Mesendoderm (in vitro differentiated cells): ENCODE data around the gene TRIM69.
A peak's percentile ranks its signal among the peaks of the same experiment; 100 is the strongest.

ENCODE experiments used
- DNase-seq: peaks from one replicate; pipeline ENCODE4 v3.0.0; 2013
- H2AK5ac ChIP-seq: 2 replicates; pipeline ENCODE4 v1.6.1; 2013; ENCODE audit warnings: low read length, inconsistent platforms
- H2BK120ac ChIP-seq: 2 replicates; pipeline ENCODE4 v1.6.1; 2013; ENCODE audit warnings: low read depth, mild to moderate bottlenecking, low read length, moderate library complexity, mixed read lengths
- H2BK15ac ChIP-seq: replicated peaks from 2 replicates; pipeline ENCODE4 v1.6.1; 2013; ENCODE audit warnings: low read depth, mild to moderate bottlenecking, moderate library complexity
- H2BK5ac ChIP-seq: 2 replicates; pipeline ENCODE4 v1.6.1; 2013; ENCODE audit warnings: low read length, inconsistent platforms
- H3K18ac ChIP-seq: 2 replicates; pipeline ENCODE4 v1.6.1; 2013; ENCODE audit warnings: mild to moderate bottlenecking, low read length, mixed read lengths
- H3K23ac ChIP-seq: one replicate; pipeline ENCODE4 v1.6.1; 2013; ENCODE audit warnings: low read length
- H3K27ac ChIP-seq: 2 replicates; pipeline ENCODE4 v1.5.1; 2013; ENCODE audit warnings: low read depth, mild to moderate bottlenecking, inconsistent platforms, low read length, moderate library complexity
- H3K27me3 ChIP-seq: 2 replicates; pipeline ENCODE4 v1.6.1; 2013; ENCODE audit warnings: low read length, control low read depth, mild to moderate bottlenecking, inconsistent platforms; ENCODE audit not compliant: insufficient read depth, poor library complexity
- H3K36me3 ChIP-seq: 2 replicates; pipeline ENCODE4 v1.6.1; 2013; ENCODE audit warnings: low read length, inconsistent platforms; ENCODE audit not compliant: control insufficient read depth, insufficient read depth
- H3K4ac ChIP-seq: one replicate; pipeline ENCODE4 v1.6.1; 2013; ENCODE audit warnings: low read depth, mild to moderate bottlenecking, low read length, moderate library complexity
- H3K4me1 ChIP-seq: 2 replicates; pipeline ENCODE4 v1.6.1; 2013; ENCODE audit warnings: low read depth, low read length, inconsistent platforms; ENCODE audit not compliant: control insufficient read depth
- H3K4me2 ChIP-seq: 2 replicates; pipeline ENCODE4 v1.6.1; 2013; ENCODE audit warnings: low read length
- H3K4me3 ChIP-seq: 2 replicates; pipeline ENCODE4 v1.5.1; 2013; ENCODE audit warnings: mild to moderate bottlenecking, low read length
- H3K56ac ChIP-seq: one replicate; pipeline ENCODE4 v1.6.1; 2013; ENCODE audit warnings: low read length
- H3K79me1 ChIP-seq: 2 replicates; pipeline ENCODE4 v1.6.1; 2013; ENCODE audit warnings: low read length, inconsistent platforms
- H3K79me2 ChIP-seq: 2 replicates; pipeline ENCODE4 v1.6.1; 2013; ENCODE audit warnings: mild to moderate bottlenecking, low read length; ENCODE audit not compliant: control insufficient read depth, insufficient read depth
- H3K9ac ChIP-seq: 2 replicates; pipeline ENCODE4 v1.6.1; 2013; ENCODE audit warnings: low read length, inconsistent platforms
- H4K5ac ChIP-seq: one replicate; pipeline ENCODE4 v1.6.1; 2013; ENCODE audit warnings: low read length
- H4K8ac ChIP-seq: one replicate; pipeline ENCODE4 v1.6.1; 2013; ENCODE audit warnings: low read depth, mild to moderate bottlenecking, control low read depth, low read length, moderate library complexity
- WGBS: extraction: QIAGEN DNeasy Blood & Tissue Kit; methylation state at CpG from one replicate; pipeline ENCODE4 v1.1.7; 2013; ENCODE audit warnings: low lambda C conversion rate, missing lambda C conversion rate; ENCODE audit not compliant: insufficient coverage; ENCODE audit errors: extremely low coverage; 5-methylcytosine and 5-hydroxymethylcytosine counted together

TRIM69 gene

DNA sequence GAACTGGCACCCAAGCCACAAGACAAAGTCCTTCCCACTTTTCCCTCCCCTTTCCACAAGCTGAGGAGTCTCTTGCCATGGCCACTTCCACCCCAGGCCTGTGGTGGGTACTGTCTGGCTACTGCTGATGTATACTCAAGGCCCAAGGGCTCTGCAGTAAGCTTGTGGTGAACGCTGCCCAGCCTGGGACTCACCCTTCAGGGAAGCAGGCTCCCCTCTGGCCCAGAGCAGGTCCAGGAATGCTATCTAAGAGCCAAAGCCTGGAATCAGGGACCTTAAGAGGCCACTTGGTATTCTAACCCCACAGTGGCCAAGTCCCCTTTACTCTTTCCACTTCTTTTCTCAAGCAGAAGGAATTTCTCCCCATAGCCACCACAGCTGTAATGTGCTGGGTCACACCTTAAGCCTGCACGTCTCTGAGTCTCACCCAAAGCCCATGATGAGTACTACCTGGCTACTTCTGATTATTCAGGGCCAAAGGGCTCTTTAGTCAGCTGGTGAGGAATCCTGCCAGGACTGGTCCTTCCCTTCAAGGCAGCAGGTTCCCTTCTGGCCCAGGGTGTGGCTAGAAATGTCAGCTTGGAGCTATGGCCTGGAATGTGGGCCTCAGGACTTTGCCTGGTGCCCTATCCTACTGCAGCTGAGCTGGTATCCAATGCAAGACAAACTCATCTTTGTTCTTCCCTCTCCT lies 29.2 kb upstream of the TRIM69 start:
- Histone ChIP-seq H3K79me2 (no peaks in the 10 kb centered on the region), H2AK5ac (no peak overlapping the region), H3K18ac (no peak overlapping the region), H2BK5ac (no peak overlapping the region), H3K9ac (no peak overlapping the region), H3K27me3 (no peaks in the 10 kb centered on the region), H3K4me3 (no peak overlapping the region), H2BK120ac (no peak overlapping the region), H3K36me3 (no peaks in the 10 kb centered on the region), H3K4me1 (no peaks in the 10 kb centered on the region), H3K23ac (no peak overlapping the region), H3K56ac (no peak overlapping the region), H3K27ac (no peak overlapping the region), H3K4me2 (no peak overlapping the region), H4K5ac (no peak overlapping the region), H3K4ac (no peak overlapping the region), H2BK15ac (no peak overlapping the region), H4K8ac (no peak overlapping the region), H3K79me1 (no peaks in the 10 kb centered on the region)
- WGBS: no CpG with 5 or more reads among the region's 2 CpGs
- DNase-seq: no peak

DNA sequence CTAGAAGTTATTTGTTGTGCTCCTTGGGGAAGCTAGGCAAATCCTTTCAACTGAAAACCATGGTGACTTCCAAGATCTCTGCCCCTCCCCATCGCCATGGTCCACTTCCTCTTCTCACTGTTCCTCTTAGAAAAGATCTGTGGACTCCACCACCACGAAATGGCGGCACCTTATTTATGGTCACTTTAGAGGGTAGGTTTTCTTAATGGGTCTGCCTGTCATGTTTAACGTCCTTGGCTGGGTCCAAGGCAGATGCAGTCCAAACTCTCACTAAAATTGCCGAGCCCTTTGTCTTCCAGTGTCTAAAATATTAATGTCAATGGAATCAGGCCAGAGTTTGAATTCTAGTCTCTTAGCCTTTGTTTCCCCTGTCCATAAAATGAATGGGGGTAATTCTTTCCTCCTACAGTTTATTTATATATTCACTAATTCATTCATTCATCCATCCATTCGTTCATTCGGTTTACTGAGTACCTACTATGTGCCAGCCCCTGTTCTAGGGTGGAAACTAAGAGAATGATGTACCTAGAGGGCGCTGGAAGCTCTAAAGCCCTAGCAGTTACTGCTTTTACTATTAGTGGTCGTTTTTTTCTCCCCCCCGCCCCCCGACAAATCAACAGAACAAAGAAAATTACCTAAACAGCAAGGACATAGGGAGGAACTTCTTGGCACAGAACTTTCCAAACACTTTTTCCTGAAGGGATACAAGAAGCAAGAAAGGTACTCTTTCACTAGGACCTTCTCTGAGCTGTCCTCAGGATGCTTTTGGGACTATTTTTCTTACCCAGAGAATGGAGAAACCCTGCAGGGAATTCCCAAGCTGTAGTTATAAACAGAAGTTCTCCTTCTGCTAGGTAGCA lies 25.9 kb upstream of the TRIM69 start:
- Histone ChIP-seq H3K4me2 (peak overlapping the region; percentile 27), H2BK120ac (no peak overlapping the region), H3K56ac (peak overlapping the region; percentile 73), H2BK15ac (no peak overlapping the region), H4K5ac (no peak overlapping the region), H3K4me1 (peaks cover 2% of the 10 kb centered on the region), H3K18ac (no peak overlapping the region), H3K27me3 (no peaks in the 10 kb centered on the region), H3K79me1 (no peaks in the 10 kb centered on the region), H3K36me3 (no peaks in the 10 kb centered on the region), H3K4me3 (peak overlapping the region; percentile 12), H3K23ac (no peak overlapping the region), H2BK5ac (no peak overlapping the region), H4K8ac (no peak overlapping the region), H3K79me2 (peaks cover 4% of the 10 kb centered on the region), H3K9ac (peak overlapping the region; percentile 31), H3K27ac (peak overlapping the region; percentile 66), H2AK5ac (no peak overlapping the region), H3K4ac (no peak overlapping the region)
- DNase-seq: peak; percentile 63
- no CpG with 5 or more reads among the region's 11 CpGs for WGBS

DNA sequence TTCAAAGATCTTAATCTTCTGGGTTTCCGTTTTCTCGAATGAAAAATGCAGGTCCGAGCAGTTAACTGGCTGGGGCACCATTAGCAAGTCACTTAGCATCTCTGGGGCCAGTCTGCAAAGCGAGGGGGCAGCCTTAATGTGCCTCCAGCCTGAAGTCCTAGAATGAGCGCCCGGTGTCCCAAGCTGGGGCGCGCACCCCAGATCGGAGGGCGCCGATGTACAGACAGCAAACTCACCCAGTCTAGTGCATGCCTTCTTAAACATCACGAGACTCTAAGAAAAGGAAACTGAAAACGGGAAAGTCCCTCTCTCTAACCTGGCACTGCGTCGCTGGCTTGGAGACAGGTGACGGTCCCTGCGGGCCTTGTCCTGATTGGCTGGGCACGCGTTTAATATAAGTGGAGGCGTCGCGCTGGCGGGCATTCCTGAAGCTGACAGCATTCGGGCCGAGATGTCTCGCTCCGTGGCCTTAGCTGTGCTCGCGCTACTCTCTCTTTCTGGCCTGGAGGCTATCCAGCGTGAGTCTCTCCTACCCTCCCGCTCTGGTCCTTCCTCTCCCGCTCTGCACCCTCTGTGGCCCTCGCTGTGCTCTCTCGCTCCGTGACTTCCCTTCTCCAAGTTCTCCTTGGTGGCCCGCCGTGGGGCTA lies 25.1 kb upstream of the TRIM69 start, which contains the start of the genes B2M and PATL2:
TSS of gene B2M (plus strand) at position 422 of the 647 bp plus-strand sequence. CDS start at position 452, 30 bp downstream.
TSS of gene PATL2 (minus strand) at position 228 of the 647 bp plus-strand sequence. CDS start 34,833 bp downstream, outside the sequence.
- WGBS: no CpG with 5 or more reads among the region's 37 CpGs

DNA sequence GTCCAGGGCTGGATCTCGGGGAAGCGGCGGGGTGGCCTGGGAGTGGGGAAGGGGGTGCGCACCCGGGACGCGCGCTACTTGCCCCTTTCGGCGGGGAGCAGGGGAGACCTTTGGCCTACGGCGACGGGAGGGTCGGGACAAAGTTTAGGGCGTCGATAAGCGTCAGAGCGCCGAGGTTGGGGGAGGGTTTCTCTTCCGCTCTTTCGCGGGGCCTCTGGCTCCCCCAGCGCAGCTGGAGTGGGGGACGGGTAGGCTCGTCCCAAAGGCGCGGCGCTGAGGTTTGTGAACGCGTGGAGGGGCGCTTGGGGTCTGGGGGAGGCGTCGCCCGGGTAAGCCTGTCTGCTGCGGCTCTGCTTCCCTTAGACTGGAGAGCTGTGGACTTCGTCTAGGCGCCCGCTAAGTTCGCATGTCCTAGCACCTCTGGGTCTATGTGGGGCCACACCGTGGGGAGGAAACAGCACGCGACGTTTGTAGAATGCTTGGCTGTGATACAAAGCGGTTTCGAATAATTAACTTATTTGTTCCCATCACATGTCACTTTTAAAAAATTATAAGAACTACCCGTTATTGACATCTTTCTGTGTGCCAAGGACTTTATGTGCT lies 24.5 kb upstream of the TRIM69 start:
- no peak overlapping the region for H4K5ac ChIP-seq
- peaks cover 2% of the 10 kb centered on the region for H3K4me1 ChIP-seq
- H4K8ac ChIP-seq: no peak overlapping the region
- no peak overlapping the region for H2BK120ac ChIP-seq
- H3K27ac ChIP-seq: no peak overlapping the region
- peak overlapping the region; percentile 94 for H3K56ac ChIP-seq
- DNase-seq: peak; percentile 47
- peak overlapping the region; percentile 62 for H2BK5ac ChIP-seq
- H3K4me3 ChIP-seq: peak overlapping the region; percentile 79
- peak overlapping the region; percentile 78 for H3K4me2 ChIP-seq
- no peaks in the 10 kb centered on the region for H3K27me3 ChIP-seq
- no peak overlapping the region for H3K23ac ChIP-seq
- H2AK5ac ChIP-seq: no peak overlapping the region
- H3K9ac ChIP-seq: peak overlapping the region; percentile 90
- WGBS: no CpG with 5 or more reads among the region's 46 CpGs
- H2BK15ac ChIP-seq: no peak overlapping the region
- peaks cover under 1% of the 10 kb centered on the region for H3K36me3 ChIP-seq
- peaks cover 4% of the 10 kb centered on the region for H3K79me2 ChIP-seq
- H3K18ac ChIP-seq: peak overlapping the region; percentile 82
- H3K4ac ChIP-seq: peak overlapping the region; percentile 22
- H3K79me1 ChIP-seq: no peaks in the 10 kb centered on the region

More for the DNA sequence above, 25.1 kb upstream of the TRIM69 start, which contains the start of the genes B2M and PATL2:
- Histone ChIP-seq H2BK120ac (no peak within 1 kb of the TSS), H3K79me1 (no peaks in the 10 kb centered on the region), H3K23ac (no peak within 1 kb of the TSS), H2BK5ac (peak within 1 kb of the TSS; percentile 62), H2AK5ac (no peak within 1 kb of the TSS), H4K8ac (no peak within 1 kb of the TSS), H3K27ac (peak within 1 kb of the TSS; percentile 66), H3K9ac (peak within 1 kb of the TSS; percentile 90), H3K4me3 (peak within 1 kb of the TSS; percentile 79), H3K18ac (peak within 1 kb of the TSS; percentile 82), H3K4me1 (peaks cover 2% of the 10 kb centered on the region), H3K27me3 (no peaks in the 10 kb centered on the region), H3K4ac (peak within 1 kb of the TSS; percentile 22), H3K4me2 (peak within 1 kb of the TSS; percentile 78), H4K5ac (no peak within 1 kb of the TSS), H3K79me2 (peaks cover 4% of the 10 kb centered on the region), H3K56ac (peak within 1 kb of the TSS; percentile 94), H3K36me3 (no peaks in the 10 kb centered on the region), H2BK15ac (no peak within 1 kb of the TSS)
- DNase-seq: peak; percentile 98

DNA sequence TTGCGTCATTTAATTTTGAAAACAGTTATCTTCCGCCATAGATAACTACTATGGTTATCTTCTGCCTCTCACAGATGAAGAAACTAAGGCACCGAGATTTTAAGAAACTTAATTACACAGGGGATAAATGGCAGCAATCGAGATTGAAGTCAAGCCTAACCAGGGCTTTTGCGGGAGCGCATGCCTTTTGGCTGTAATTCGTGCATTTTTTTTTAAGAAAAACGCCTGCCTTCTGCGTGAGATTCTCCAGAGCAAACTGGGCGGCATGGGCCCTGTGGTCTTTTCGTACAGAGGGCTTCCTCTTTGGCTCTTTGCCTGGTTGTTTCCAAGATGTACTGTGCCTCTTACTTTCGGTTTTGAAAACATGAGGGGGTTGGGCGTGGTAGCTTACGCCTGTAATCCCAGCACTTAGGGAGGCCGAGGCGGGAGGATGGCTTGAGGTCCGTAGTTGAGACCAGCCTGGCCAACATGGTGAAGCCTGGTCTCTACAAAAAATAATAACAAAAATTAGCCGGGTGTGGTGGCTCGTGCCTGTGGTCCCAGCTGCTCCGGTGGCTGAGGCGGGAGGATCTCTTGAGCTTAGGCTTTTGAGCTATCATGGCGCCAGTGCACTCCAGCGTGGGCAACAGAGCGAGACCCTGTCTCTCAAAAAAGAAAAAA lies 23.9 kb upstream of the TRIM69 start:
- no peak overlapping the region for H3K27ac ChIP-seq
- H2BK120ac ChIP-seq: no peak overlapping the region
- H3K36me3 ChIP-seq: peaks cover 3% of the 10 kb centered on the region
- no peak overlapping the region for H2BK5ac ChIP-seq
- H3K9ac ChIP-seq: peak overlapping the region; percentile 90
- H3K4me1 ChIP-seq: peaks cover 2% of the 10 kb centered on the region
- no peak overlapping the region for H3K4me3 ChIP-seq
- no peaks in the 10 kb centered on the region for H3K27me3 ChIP-seq
- no peak overlapping the region for H4K8ac ChIP-seq
- no peak overlapping the region for H3K4ac ChIP-seq
- no peak overlapping the region for H2AK5ac ChIP-seq
- no peak overlapping the region for H2BK15ac ChIP-seq
- H4K5ac ChIP-seq: no peak overlapping the region
- H3K4me2 ChIP-seq: peak overlapping the region; percentile 78
- H3K79me2 ChIP-seq: peaks cover 4% of the 10 kb centered on the region
- H3K18ac ChIP-seq: no peak overlapping the region
- WGBS: no CpG with 5 or more reads among the region's 24 CpGs
- no peak for DNase-seq
- H3K23ac ChIP-seq: no peak overlapping the region
- no peaks in the 10 kb centered on the region for H3K79me1 ChIP-seq
- peak overlapping the region; percentile 49 for H3K56ac ChIP-seq
